SU-DHL-6 (cell line): ENCODE data around the gene STARD7.
"Not testable (repeated sequence)": the region's sequence is repeated elsewhere in the genome, so short reads cannot be mapped to it uniquely, and the experiment has no call there.

Experiments
- EZH2phosphoT487 ChIP-seq: fragments of 200-600 bp; sonication (generic), shearing (Covaris generic); conservative IDR thresholded peaks from 2 replicates; pipeline ENCODE4 v1.6.1; 2018; ENCODE audit warnings: mild to moderate bottlenecking, antibody characterized with exemption, low read length, moderate library complexity, mixed read lengths
- TF ChIP-seq, protein P1 (sequence below): fragments of 200-600 bp; sonication (generic); IDR thresholded peaks from one replicate; pipeline ENCODE4 v1.5.1; 2017; ENCODE audit warnings: antibody characterized with exemption, mild to moderate bottlenecking, low read length, moderate library complexity; ENCODE audit not compliant: insufficient read depth, poor library complexity, severe bottlenecking

DNA sequence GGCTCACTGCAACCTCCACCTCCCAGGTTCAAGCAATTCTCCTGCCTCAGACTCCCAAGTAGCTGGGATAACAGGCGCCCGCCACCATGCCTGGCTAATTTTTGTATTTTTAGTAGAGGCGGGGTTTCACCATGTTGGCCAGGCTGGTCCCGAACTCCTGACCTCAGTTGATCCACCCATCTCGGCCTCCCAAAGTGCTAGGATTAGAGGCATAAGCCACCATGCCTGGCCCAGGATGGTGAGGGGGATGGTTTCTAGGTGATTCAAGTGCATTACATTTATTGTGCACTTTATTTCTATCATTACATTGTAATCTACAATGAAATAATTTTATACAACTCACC lies 67.0 kb downstream of the STARD7 start:
- TF ChIP-seq EZH2phosphoT487 = not testable (repeated sequence)
- TF ChIP-seq, protein P1, sequence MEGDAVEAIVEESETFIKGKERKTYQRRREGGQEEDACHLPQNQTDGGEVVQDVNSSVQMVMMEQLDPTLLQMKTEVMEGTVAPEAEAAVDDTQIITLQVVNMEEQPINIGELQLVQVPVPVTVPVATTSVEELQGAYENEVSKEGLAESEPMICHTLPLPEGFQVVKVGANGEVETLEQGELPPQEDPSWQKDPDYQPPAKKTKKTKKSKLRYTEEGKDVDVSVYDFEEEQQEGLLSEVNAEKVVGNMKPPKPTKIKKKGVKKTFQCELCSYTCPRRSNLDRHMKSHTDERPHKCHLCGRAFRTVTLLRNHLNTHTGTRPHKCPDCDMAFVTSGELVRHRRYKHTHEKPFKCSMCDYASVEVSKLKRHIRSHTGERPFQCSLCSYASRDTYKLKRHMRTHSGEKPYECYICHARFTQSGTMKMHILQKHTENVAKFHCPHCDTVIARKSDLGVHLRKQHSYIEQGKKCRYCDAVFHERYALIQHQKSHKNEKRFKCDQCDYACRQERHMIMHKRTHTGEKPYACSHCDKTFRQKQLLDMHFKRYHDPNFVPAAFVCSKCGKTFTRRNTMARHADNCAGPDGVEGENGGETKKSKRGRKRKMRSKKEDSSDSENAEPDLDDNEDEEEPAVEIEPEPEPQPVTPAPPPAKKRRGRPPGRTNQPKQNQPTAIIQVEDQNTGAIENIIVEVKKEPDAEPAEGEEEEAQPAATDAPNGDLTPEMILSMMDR = not testable (repeated sequence)
